Small intestine (tissue), 7 donors: ENCODE data around the gene PRDM8. TPM values are rescaled to one million over a fixed set of nuclear protein-coding genes. Genes with fewer than 3 reads are reported as not detected.
A peak's percentile ranks its signal among the peaks of the same experiment; 100 is the strongest.

Experiments
- DNase-seq, 2 donors: peaks; one replicate each; pipeline versions ENCODE4 v3.0.0 to v3.0.0-alpha.2; 2013
- FAIRE-seq: peaks from 2 replicates; lab custom pipeline; 2012; peaks lifted over from hg19 to GRCh38; lab: Jason Lieb, UNC
- H3K27ac ChIP-seq, 3 donors: one replicate each; pipeline ENCODE4 v1.5.1; 2013; ENCODE audit warnings: low read length in 2 of 3, mild to moderate bottlenecking in 2 of 3, control low read depth in 1 of 3, inconsistent platforms in 1 of 3, low read depth in 1 of 3, moderate library complexity in 1 of 3
- H3K27me3 ChIP-seq, 3 donors: one replicate each; pipeline ENCODE4 v1.6.1; 2013; ENCODE audit warnings: low read length in 3 of 3, inconsistent platforms in 1 of 3; ENCODE audit not compliant: control insufficient read depth in 3 of 3, insufficient read depth in 3 of 3
- H3K36me3 ChIP-seq, 3 donors: one replicate each; pipeline ENCODE4 v1.6.1; 2013; ENCODE audit warnings: low read length in 3 of 3, inconsistent platforms in 1 of 3, low read depth in 1 of 3, mild to moderate bottlenecking in 1 of 3, moderate library complexity in 1 of 3; ENCODE audit not compliant: control insufficient read depth in 3 of 3, insufficient read depth in 2 of 3
- H3K4me1 ChIP-seq, 3 donors: one replicate each; pipeline ENCODE4 v1.6.1; 2013; ENCODE audit warnings: low read length in 2 of 3, inconsistent platforms in 1 of 3, low read depth in 1 of 3, mild to moderate bottlenecking in 1 of 3, moderate library complexity in 1 of 3; ENCODE audit not compliant: control insufficient read depth in 3 of 3, insufficient read depth in 2 of 3
- H3K4me3 ChIP-seq, 3 donors: one replicate each; pipeline ENCODE4 v1.5.1; 2013; ENCODE audit warnings: low read length in 3 of 3, control low read depth in 1 of 3, inconsistent platforms in 1 of 3, low read depth in 1 of 3, mild to moderate bottlenecking in 1 of 3, moderate library complexity in 1 of 3
- H3K9me3 ChIP-seq, 2 donors: one replicate each; pipeline ENCODE4 v1.6.1; 2013; ENCODE audit warnings: low read depth in 1 of 2, low read length in 1 of 2; ENCODE audit not compliant: control insufficient read depth in 2 of 2, insufficient read depth in 1 of 2
- WGBS, 3 donors: extraction: QIAGEN DNeasy Blood & Tissue Kit; methylation state at CpG; one replicate each; pipeline ENCODE4 v1.1.7; 2013; 5-methylcytosine and 5-hydroxymethylcytosine counted together
- polyA plus RNA-seq, 4 donors: library from polyadenylated mRNA; stranded (reverse) in 3 of 4; unstranded in 1 of 4; fragments of 200-250 nt in 3 of 4; fragments of 120-200 nt in 1 of 4; gene quantifications; one replicate each; pipeline versions ENCODE4 v1.2.1 to v1.2.3, GENCODE V29; 2013
- donor health status: healthy with polysubstance abuse.
- donor health status: control.
- donor health status: control.
- donor health status: Bipolar disorder and iron deficiency.
- donor health status: healthy.

Gene PRDM8
- polyA plus RNA-seq, 4 donors = 0.27 to 2.0 (median 0.90) TPM; not detected in 1

DNA sequence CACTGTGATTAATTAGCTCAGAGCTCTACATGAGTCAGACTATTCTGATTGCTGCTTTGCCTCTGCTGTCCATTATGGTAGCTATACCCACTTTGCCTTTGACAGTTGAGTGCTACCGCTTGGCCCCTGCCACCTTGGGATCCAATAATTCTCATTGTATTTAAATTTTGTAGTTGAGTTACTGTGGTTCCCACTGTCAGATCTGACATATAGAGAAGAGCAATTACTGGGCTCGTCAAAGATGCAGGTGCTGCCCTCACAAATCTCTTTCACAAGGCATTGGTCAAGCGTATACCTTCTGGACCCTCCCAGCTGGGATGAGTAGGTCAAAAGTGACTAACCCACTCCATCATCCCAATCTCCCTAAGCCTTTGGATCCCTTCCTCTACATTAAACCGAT is 18.3 kb upstream of the PRDM8 start:
- Histone ChIP-seq H3K27me3 (peaks cover 0 to 34% (median 0%) of the 10 kb centered on the region in 3 donors), H3K9me3 (peaks cover 0 to 12% of the 10 kb centered on the region in 2 donors), H3K36me3 (no peaks in the 10 kb centered on the region), H3K4me1 (no peaks in the 10 kb centered on the region), H3K27ac (no peak overlapping the region), H3K4me3 (no peak overlapping the region)
- WGBS, 3 donors = 90 to 93% (median 92%) methylated on average over 4 of the region's 4 CpGs
- FAIRE-seq (no peak), DNase-seq (no peak)

DNA sequence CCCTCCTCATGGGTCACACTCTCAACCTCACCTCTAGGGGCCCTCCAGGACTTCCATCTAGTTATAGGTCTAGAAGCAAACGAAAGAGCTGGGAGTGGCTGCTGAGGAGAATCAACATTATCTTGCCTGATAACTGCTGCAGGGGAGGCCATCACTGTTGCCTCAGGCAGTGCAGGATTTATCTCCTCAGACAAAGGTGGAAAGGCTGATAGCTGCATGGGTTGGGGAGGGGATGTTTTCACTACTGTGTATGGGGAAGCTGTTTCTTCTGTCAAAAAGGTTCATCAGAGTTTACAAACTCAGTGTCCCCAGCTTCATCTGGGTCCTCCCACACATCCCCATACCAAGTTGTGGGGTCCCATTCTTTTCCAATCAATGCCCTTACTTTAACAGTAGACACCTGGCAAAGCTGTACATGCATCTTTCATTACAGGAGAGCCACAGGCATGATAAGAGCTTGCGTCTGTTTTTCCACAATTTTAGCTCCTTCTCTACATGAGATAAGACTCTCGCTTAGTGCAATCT is 17.6 kb upstream of the PRDM8 start:
- H3K36me3 ChIP-seq = no peaks in the 10 kb centered on the region
- H3K4me3 ChIP-seq = no peak overlapping the region
- H3K4me1 ChIP-seq = peaks cover 0 to 4% (median 0%) of the 10 kb centered on the region in 3 donors
- WGBS, 3 donors = 51 to 82% (median 71%) methylated on average over 3 of the region's 3 CpGs
- DNase-seq (no peak), FAIRE-seq (no peak)
- H3K27ac ChIP-seq = no peak overlapping the region
- peaks cover 0 to 39% (median 0%) of the 10 kb centered on the region in 3 donors for H3K27me3 ChIP-seq
- H3K9me3 ChIP-seq = peaks cover 0 to 12% of the 10 kb centered on the region in 2 donors

DNA sequence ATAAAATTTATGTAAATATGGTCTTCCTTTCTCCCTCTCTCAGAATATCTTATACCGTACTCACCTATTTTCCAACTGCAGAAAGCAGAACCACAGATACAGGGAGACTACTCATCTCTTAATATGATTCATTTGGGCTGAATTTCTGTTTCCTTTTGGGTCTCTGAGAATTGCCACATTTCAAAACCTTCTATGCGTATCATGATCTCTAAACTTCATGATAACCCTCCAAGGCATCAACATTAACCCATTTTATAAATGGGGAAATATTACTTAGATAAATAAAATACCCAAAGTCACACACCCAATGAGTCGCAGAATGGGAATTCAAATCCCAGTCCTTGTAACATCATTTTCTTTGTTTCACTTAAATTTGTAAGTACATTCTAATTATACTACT is 16.6 kb upstream of the PRDM8 start:
- Histone ChIP-seq H3K36me3 (no peaks in the 10 kb centered on the region), H3K27ac (no peak overlapping the region), H3K9me3 (peaks cover 0 to 12% of the 10 kb centered on the region in 2 donors), H3K4me3 (no peak overlapping the region), H3K27me3 (peaks cover 0 to 48% (median 0%) of the 10 kb centered on the region in 3 donors), H3K4me1 (peaks cover 0 to 11% (median 0%) of the 10 kb centered on the region in 3 donors)
- FAIRE-seq = no peak
- DNase-seq = no peak
- 64 to 81% (median 68%) methylated on average over 3 of the region's 3 CpGs for WGBS, 3 donors

DNA sequence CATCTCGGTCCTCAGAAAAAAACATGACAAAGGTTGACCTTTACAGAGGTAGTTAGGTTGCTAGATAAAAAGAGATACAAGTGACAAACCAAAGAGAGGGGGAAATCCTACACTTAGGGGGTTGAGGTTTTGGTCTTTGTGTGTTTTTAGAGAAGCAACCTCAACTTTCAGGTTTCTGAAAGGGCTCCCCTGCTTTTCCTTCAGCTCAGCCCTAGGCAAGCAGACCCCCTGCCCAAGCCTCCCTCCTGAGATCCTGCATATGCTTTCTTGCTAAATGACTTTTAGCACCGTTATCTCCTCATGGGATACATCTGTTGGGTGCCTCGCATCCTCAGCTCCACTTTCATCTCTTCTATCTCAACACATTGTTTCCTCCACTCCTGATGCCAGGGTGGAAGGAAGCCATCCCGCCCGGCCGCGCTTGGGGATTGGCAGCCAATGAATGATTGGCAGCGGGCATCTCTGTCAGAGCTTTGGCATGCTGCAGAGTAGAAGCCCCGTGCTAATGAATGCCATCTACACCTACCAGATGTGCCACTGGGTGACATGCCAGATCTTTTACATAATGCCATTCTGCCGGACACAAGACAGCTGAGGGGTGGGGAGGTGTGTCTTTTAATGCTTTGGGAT is 15.0 kb upstream of the PRDM8 start:
- H3K9me3 ChIP-seq = peaks cover 0 to 12% of the 10 kb centered on the region in 2 donors
- 16 to 29% (median 17%) methylated on average over 10 of the region's 10 CpGs for WGBS, 3 donors
- H3K4me1 ChIP-seq = peaks cover 0 to 11% (median 0%) of the 10 kb centered on the region in 3 donors
- H3K36me3 ChIP-seq = no peaks in the 10 kb centered on the region
- no peak for FAIRE-seq
- peaks cover 0 to 64% (median 1%) of the 10 kb centered on the region in 3 donors for H3K27me3 ChIP-seq
- H3K4me3 ChIP-seq = no peak overlapping the region
- no peak for DNase-seq
- H3K27ac ChIP-seq = no peak overlapping the region

DNA sequence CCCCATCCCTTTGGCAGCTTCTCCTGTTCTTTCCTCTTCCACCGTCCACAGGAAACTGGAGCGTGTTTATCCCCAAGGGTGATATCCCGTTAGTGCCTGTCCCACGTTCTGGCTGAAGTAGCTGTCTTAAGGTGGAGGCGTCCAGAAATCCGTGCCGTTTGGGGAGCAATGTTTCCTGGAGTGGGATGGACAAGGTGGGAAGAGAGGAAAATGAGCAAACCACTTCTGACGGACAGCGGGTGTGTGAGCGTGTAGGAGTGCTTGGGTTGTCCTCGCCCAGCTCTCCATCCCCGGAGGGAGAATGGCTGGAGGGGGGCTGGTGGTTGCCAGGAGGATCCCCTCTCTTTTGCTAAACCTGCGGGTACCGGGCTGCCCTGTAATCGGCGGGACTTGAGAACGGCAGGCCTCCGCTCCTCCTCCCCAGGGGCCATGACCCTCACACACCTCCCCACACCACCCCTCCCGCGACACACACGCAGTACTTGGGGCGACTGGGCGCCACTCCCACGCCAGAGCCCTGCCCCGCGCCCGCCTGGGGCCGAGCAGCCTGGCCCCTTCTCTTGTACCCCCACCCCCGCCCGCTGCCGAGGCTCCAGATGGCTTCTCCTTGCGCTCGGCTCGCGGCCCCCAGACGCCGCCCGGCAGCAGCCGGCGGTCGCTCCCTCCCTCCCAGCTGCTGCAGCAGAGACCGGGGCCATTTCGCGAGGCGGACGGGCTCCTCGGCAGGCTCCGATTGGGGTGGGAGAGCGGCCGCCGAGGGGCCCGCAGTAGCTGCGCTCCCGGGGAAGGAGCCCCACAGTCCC is 13.9 kb upstream of the PRDM8 start:
- WGBS, 3 donors = 4 to 5% (median 5%) methylated on average over 40 to 54 of the region's 54 CpGs
- no peak for DNase-seq
- Histone ChIP-seq H3K4me1 (peaks cover 0 to 11% (median 0%) of the 10 kb centered on the region in 3 donors), H3K4me3 (peak overlapping the region; percentile 30 to 54 (median 40)), H3K36me3 (no peaks in the 10 kb centered on the region), H3K27me3 (peaks cover 0 to 75% (median 1%) of the 10 kb centered on the region in 3 donors), H3K27ac (peak overlapping the region in 1 of 3 donors; percentile 33), H3K9me3 (peaks cover 0 to 10% of the 10 kb centered on the region in 2 donors)
- no peak for FAIRE-seq

DNA sequence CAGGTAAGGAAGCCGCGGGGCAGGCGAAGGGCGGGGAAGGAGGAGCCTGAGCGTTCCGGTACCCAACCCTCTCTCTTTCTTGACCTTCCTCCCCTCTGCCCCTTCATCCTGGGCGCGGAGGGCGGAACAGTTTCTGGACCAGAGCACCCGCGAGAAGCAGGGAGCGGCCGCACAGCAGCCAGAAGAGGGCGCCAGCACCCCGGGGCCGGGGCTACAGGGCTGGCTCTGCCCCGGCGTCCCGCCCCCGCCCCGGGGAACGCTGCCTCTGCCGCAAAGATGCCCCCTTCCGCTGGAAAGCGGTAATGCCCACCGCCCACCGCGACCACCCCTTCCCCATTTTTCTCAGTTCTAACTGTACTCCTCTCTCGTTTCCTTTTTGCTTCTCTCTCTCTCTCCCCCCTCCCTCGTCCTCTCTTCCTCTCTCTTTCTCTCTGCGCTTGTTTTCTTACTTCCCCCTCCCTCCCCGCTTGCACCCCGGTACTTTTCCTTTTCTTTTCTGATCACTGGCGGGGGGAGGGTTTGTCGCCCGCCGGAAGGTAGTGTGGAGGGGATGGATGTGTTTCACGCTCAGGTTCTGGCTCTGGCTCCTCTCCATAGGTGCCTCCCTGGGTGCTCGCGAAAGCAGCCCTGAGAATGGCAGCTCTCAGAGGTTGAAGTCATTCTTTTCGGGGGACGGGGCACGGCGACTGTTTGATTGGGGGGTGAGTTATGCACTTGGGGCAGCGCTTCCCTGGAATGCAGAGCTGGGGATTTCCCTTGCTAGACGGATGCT is 13.1 kb upstream of the PRDM8 start:
- no peak for FAIRE-seq

DNA sequence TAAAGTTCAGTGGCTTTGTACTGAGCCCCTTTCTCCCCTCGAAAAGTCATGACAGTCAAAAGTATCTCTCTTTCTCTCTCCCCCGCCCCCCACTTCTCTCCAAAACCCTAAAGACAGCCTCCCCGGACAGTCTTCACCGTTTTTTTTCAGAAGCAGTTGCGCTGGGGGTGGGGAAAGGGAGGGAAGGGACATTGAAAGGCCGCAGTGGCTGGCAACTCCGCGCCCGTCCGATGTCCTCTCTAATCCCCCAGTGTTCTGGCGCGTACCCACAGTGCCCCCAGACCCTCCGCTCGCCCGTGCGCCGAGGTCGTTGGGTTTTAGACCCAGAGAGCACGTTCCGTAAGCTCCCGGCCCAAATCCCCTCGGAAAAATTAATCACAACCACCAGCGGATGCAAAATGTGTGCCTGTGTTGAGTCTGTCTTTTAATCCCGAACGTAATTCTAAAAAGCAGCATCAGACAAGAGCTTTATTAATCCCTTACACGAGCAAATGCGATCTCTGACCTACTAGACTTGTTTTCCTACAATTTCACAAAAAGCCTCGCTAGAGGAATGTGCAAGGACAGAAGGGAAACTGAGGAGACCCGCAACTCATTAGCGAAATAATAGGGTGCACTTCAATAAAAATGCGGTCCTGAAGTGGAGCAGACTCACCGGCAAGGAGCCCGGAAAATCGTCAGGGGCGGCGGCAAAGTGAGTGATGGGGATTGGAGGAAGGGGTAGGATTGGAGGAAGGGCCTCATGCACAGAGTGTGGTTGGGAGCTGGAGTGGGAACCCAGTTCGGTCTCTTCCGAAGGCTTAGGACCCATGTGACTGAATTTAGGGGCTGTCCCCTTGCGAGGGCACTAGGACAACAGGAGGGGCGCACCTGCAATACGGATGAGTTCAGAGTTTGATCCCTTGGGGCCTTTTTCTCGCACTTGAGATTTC is 12.2 kb upstream of the PRDM8 start:
- no peaks in the 10 kb centered on the region for H3K36me3 ChIP-seq
- no peak for DNase-seq
- H3K9me3 ChIP-seq = no peaks in the 10 kb centered on the region
- no peak overlapping the region for H3K27ac ChIP-seq
- FAIRE-seq = no peak
- peak overlapping the region; percentile 30 to 54 (median 39) for H3K4me3 ChIP-seq
- H3K4me1 ChIP-seq = peaks cover 0 to 11% (median 0%) of the 10 kb centered on the region in 3 donors
- H3K27me3 ChIP-seq = peaks cover 0 to 86% (median 1%) of the 10 kb centered on the region in 3 donors
- WGBS, 3 donors = 3 to 9% (median 7%) methylated on average over 42 of the region's 42 CpGs

More for the DNA sequence above, 13.1 kb upstream of the PRDM8 start:
- WGBS, 3 donors = 1 to 2% (median 1%) methylated on average over 21 to 46 of the region's 46 CpGs
- H3K36me3 ChIP-seq = no peaks in the 10 kb centered on the region
- peak overlapping the region; percentile 30 to 54 (median 40) for H3K4me3 ChIP-seq
- peaks cover 0 to 4% of the 10 kb centered on the region in 2 donors for H3K9me3 ChIP-seq
- peaks cover 0 to 11% (median 0%) of the 10 kb centered on the region in 3 donors for H3K4me1 ChIP-seq
- H3K27me3 ChIP-seq = peaks cover 0 to 83% (median 1%) of the 10 kb centered on the region in 3 donors
- peak; percentile 57 to 77 for DNase-seq
- H3K27ac ChIP-seq = peak overlapping the region in 1 of 3 donors; percentile 68
